ENCODE data around the gene OR51V1.

OR51V1 gene

DNA sequence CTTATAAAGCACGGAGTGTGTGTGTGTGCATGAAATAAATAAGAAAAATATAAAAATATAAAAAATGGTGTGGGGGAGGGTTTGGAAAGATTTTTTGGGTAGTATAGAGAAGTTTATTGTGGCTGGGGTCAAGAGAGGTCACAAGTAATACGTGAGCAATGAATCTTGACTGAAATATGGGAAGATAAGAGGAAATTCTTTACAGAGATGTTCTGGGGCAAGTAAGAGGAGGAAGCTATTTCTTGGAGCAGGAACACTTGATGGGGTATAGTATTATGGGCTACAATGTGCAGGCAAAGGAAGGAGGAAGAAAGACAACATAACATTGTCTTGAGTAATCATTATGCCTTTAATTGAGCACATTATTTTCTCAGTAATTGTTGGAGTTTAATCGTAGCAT is 31.7 kb upstream of the OR51V1 start:
- DNase-seq (ENCODE audit: low read depth): no peak
- TF ChIP-seq, protein P1, sequence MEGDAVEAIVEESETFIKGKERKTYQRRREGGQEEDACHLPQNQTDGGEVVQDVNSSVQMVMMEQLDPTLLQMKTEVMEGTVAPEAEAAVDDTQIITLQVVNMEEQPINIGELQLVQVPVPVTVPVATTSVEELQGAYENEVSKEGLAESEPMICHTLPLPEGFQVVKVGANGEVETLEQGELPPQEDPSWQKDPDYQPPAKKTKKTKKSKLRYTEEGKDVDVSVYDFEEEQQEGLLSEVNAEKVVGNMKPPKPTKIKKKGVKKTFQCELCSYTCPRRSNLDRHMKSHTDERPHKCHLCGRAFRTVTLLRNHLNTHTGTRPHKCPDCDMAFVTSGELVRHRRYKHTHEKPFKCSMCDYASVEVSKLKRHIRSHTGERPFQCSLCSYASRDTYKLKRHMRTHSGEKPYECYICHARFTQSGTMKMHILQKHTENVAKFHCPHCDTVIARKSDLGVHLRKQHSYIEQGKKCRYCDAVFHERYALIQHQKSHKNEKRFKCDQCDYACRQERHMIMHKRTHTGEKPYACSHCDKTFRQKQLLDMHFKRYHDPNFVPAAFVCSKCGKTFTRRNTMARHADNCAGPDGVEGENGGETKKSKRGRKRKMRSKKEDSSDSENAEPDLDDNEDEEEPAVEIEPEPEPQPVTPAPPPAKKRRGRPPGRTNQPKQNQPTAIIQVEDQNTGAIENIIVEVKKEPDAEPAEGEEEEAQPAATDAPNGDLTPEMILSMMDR (conservative IDR thresholded peaks at IDR 0.05; ENCODE audit: control insufficient read depth, insufficient read depth, low read depth, low read length): no peak
- no peak overlapping the region for H3K4me3 ChIP-seq (ENCODE audit: control insufficient read depth, low read depth, low read length)

DNA sequence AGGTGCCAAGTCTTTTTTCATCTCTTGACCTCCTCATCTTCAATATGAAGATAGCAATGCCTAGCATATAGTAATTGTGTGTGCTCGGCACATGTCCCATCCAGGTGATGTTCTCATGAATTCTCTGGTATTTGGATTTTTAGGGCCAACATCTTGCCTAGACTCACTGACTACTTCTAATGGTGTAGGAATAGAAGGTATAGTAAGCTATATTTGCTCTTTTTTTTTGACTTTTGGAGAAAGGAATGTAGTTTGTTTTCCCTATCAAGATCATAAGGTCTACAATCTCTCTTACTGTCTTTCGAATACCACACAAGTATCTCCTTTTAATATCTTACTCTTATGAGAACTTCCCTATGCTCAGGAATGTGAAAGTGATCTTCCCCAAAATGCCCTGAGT is 30.6 kb upstream of the OR51V1 start:
- no peak overlapping the region for H3K4me3 ChIP-seq (ENCODE audit: control insufficient read depth, low read depth, low read length)
- TF ChIP-seq, protein P1 (conservative IDR thresholded peaks at IDR 0.05; ENCODE audit: control insufficient read depth, insufficient read depth, low read depth, low read length): no peak
- no peak for DNase-seq (ENCODE audit: low read depth)

DNA sequence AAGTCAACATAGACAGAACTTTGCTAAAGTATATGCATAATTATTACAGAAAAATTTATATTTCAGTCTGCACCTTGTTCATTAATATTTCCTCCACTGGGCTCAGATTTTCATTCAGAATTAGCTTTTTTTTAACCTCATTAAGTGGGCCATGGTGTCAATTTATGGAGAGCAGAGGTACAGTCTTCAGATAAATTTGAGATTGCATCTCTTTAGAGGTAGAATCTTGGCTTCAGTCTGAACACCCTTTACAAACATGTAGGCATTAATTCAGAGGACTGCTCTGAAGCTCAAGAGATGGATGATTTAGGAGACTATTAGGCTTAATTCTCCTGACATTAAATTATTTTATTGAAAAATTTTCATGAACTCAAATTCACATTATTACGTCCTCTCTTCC is 29.8 kb upstream of the OR51V1 start:
- DNase-seq (ENCODE audit: low read depth): no peak
- H3K4me3 ChIP-seq (ENCODE audit: control insufficient read depth, low read depth, low read length): no peak overlapping the region
- TF ChIP-seq, protein P1 (conservative IDR thresholded peaks at IDR 0.05; ENCODE audit: control insufficient read depth, insufficient read depth, low read depth, low read length): no peak

DNA sequence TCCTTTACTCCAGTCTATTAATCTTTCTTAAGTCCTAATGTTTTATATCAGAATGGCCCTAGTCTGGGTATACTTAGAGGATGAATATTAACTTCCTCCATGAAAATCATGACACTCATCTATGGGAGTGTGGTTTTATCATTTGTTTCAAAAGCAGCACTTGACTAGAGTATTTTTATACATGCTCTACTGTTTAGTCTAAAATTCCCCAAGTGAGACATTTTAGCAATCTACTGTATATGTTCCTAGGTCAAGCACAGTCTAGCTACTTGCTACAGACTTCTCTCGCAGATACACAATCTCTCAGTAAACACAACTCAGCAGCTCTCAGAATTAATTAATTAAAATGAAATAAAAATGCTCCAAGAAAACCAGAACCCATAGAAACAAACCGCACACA is 29.3 kb upstream of the OR51V1 start:
- no peak for DNase-seq (ENCODE audit: low read depth)
- H3K4me3 ChIP-seq (ENCODE audit: control insufficient read depth, low read depth, low read length): no peak overlapping the region
- TF ChIP-seq, protein P1 (conservative IDR thresholded peaks at IDR 0.05; ENCODE audit: control insufficient read depth, insufficient read depth, low read depth, low read length): no peak

DNA sequence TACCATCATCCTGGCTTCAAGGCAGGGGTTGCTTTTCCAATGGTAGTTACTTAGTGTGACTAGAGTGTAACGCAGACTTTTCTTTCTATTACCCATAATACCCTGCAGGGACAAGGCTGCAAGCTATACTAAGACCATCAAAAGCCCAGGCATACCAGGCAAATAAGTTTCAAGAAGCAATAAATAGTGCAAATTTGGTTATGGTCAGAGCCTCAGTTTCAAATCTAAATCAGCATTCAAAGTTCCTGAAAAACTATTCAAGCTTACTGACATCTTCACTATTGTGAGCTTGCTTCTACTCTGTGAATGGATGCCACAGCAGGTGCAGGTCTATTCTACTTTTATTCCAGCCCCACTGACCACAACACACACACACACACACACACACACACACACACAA is 28.9 kb upstream of the OR51V1 start:
- DNase-seq (ENCODE audit: low read depth): no peak
- TF ChIP-seq, protein P1 (conservative IDR thresholded peaks at IDR 0.05; ENCODE audit: control insufficient read depth, insufficient read depth, low read depth, low read length): no peak
- H3K4me3 ChIP-seq (ENCODE audit: control insufficient read depth, low read depth, low read length): no peak overlapping the region

DNA sequence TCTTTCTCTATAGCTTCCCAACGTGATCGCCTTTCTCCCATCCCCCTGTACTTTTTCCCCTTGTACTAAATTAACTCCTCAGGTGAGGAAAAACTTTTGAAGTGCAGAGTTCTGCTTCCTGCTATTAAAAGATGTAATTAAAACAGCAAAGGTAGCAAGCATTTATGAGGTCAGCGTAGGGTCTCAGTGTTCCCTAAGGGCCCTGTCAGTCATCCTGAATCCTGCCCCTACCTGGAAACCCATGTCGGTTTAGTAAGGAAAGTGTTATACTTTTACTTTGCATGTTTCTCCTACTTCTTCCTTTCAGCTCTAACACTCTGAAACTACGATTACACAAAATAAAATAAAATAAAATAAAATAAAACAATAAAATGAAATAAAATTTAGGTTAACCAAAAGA is 27.6 kb upstream of the OR51V1 start:
- TF ChIP-seq, protein P1 (conservative IDR thresholded peaks at IDR 0.05; ENCODE audit: control insufficient read depth, insufficient read depth, low read depth, low read length): no peak
- H3K4me3 ChIP-seq (ENCODE audit: control insufficient read depth, low read depth, low read length): no peak overlapping the region
- DNase-seq (ENCODE audit: low read depth): no peak

DNA sequence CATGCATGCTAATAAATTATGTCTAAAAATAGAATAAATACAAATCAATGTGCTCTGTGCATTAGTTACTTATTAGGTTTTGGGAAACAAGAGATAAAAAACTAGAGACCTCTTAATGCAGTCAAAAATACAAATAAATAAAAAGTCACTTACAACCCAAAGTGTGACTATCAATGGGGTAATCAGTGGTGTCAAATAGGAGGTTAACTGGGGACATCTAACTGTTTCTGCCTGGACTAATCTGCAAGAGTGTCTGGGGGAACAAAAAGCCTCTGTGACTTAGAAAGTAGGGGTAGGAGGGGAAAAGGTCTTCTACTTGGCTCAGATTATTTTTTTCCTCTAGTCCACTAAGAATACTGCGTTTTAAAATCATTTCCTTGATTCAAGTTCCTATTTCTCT is 27.2 kb upstream of the OR51V1 start:
- TF ChIP-seq, protein P1 (conservative IDR thresholded peaks at IDR 0.05; ENCODE audit: control insufficient read depth, insufficient read depth, low read depth, low read length): no peak
- DNase-seq (ENCODE audit: low read depth): no peak
- no peak overlapping the region for H3K4me3 ChIP-seq (ENCODE audit: control insufficient read depth, low read depth, low read length)
